ENCODE measurements around the gene NAPB. TPM values are rescaled to one million over a fixed set of nuclear protein-coding genes. Genes with fewer than 3 reads are reported as not detected.

The NAPB gene
- total RNA-seq, 1 experiment from 2014 or later, result 5.8 TPM

DNA sequence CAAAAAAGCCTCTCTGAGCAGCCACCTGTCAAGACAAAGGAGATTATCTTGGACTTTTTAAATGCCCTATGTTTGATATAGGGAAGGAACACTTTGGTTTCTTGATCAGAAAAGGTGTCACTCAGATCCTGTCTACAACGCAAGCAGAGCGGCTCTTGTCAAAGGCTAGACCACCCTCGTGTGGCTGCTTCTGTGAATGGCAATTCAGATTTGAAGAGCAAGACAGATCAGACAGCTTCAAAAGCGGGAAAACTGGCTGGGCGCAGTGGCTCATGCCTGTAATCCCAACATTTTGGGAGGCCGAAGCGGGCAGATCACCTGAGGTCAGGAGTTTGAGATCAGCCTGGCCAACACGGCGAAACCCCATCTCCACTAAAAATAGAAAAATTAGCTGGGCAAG lies 80.8 kb downstream of the NAPB start:
- POLR2A ChIA-PET, result interaction anchor here (0.6 to 1.0 kb wide), 2 partner anchors 9 to 12 kb away, joined by 4 to 6 read pairs; no protein-coding TSS in a partner anchor
- Histone ChIP-seq H3K36me3 (ENCODE audit: control insufficient read depth, insufficient read depth, low read length) (no peaks in the 10 kb centered on the region), H3K27me3 (ENCODE audit: control insufficient read depth, insufficient read depth, low read length) (no peaks in the 10 kb centered on the region), H3K4me1 (ENCODE audit: control insufficient read depth, insufficient read depth, low read length) (no peaks in the 10 kb centered on the region), H3K9me3 (ENCODE audit: control insufficient read depth, insufficient read depth, low read depth, low read length) (no peaks in the 10 kb centered on the region), H3K4me3 (ENCODE audit: low read depth in 2 of 2, low read length in 2 of 2) (no peak overlapping the region), H3K27ac (ENCODE audit: low read length) (no peak overlapping the region)
- peak; percentile 43 for DNase-seq (ENCODE audit: low read depth, low spot score)
- BruUV-seq (replicated peaks), result no TSS peak
- TF ChIP-seq, protein P1, sequence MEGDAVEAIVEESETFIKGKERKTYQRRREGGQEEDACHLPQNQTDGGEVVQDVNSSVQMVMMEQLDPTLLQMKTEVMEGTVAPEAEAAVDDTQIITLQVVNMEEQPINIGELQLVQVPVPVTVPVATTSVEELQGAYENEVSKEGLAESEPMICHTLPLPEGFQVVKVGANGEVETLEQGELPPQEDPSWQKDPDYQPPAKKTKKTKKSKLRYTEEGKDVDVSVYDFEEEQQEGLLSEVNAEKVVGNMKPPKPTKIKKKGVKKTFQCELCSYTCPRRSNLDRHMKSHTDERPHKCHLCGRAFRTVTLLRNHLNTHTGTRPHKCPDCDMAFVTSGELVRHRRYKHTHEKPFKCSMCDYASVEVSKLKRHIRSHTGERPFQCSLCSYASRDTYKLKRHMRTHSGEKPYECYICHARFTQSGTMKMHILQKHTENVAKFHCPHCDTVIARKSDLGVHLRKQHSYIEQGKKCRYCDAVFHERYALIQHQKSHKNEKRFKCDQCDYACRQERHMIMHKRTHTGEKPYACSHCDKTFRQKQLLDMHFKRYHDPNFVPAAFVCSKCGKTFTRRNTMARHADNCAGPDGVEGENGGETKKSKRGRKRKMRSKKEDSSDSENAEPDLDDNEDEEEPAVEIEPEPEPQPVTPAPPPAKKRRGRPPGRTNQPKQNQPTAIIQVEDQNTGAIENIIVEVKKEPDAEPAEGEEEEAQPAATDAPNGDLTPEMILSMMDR (IDR thresholded peaks at IDR 0.05), result peak; percentile 80
- TF ChIP-seq, protein P2, sequence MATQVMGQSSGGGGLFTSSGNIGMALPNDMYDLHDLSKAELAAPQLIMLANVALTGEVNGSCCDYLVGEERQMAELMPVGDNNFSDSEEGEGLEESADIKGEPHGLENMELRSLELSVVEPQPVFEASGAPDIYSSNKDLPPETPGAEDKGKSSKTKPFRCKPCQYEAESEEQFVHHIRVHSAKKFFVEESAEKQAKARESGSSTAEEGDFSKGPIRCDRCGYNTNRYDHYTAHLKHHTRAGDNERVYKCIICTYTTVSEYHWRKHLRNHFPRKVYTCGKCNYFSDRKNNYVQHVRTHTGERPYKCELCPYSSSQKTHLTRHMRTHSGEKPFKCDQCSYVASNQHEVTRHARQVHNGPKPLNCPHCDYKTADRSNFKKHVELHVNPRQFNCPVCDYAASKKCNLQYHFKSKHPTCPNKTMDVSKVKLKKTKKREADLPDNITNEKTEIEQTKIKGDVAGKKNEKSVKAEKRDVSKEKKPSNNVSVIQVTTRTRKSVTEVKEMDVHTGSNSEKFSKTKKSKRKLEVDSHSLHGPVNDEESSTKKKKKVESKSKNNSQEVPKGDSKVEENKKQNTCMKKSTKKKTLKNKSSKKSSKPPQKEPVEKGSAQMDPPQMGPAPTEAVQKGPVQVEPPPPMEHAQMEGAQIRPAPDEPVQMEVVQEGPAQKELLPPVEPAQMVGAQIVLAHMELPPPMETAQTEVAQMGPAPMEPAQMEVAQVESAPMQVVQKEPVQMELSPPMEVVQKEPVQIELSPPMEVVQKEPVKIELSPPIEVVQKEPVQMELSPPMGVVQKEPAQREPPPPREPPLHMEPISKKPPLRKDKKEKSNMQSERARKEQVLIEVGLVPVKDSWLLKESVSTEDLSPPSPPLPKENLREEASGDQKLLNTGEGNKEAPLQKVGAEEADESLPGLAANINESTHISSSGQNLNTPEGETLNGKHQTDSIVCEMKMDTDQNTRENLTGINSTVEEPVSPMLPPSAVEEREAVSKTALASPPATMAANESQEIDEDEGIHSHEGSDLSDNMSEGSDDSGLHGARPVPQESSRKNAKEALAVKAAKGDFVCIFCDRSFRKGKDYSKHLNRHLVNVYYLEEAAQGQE (IDR thresholded peaks at IDR 0.05; ENCODE audit: insufficient read depth in 1 of 2, low read depth in 2 of 2, low read length in 1 of 2), result no peak
- ATAC-seq, result peak; percentile 94
- CTCF ChIA-PET, result interaction anchor here (0.8 to 1.7 kb wide), 4 partner anchors 9 to 649 kb away, joined by 3 to 20 read pairs (median 3); no protein-coding TSS in a partner anchor
- in situ Hi-C loops (cut with HindIII; ENCODE audit: low pct_unique_long_range_greater_than_20kb, low sequenced_read_pairs), result no loop called here
- intact Hi-C loops (cut with micrococcal nuclease; ENCODE audit: unreplicated experiment), result loop anchor here (1.0 to 10.0 kb wide), 3 partner anchors 86 to 1006 kb away; no protein-coding TSS in a partner anchor

DNA sequence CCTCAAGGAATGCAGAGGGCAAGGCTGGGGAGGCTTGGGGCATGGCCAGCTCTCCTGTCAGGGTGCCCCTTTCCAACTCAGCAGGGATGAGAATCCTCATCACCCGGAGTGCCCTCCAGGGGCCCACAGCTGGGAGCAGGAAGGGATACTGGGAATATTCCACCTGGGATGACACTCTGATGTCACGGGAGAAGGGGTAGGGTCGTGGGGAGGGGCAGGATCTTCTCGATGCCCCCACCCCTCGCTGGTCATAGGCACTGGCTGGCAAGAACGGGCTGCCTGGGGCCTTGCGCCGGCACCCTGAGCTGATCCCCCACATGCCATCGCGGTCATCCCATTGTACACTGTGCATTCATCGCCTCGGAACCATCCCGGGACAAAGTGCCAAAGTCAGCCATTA lies 81.3 kb downstream of the NAPB start:
- DNase-seq (ENCODE audit: low read depth, low spot score), result no peak
- Histone ChIP-seq H3K36me3 (ENCODE audit: control insufficient read depth, insufficient read depth, low read length) (no peaks in the 10 kb centered on the region), H3K27ac (ENCODE audit: low read length) (no peak overlapping the region), H3K4me3 (ENCODE audit: low read depth in 2 of 2, low read length in 2 of 2) (no peak overlapping the region), H3K27me3 (ENCODE audit: control insufficient read depth, insufficient read depth, low read length) (no peaks in the 10 kb centered on the region), H3K4me1 (ENCODE audit: control insufficient read depth, insufficient read depth, low read length) (no peaks in the 10 kb centered on the region), H3K9me3 (ENCODE audit: control insufficient read depth, insufficient read depth, low read depth, low read length) (no peaks in the 10 kb centered on the region)
- in situ Hi-C loops (cut with HindIII; ENCODE audit: low pct_unique_long_range_greater_than_20kb, low sequenced_read_pairs) (no loop called here), intact Hi-C loops (cut with micrococcal nuclease; ENCODE audit: unreplicated experiment) (loop anchor here (1.0 to 10.0 kb wide), 4 partner anchors 85 to 1005 kb away; no protein-coding TSS in a partner anchor)
- ChIA-PET CTCF (interaction anchor here (0.8 to 1.7 kb wide), 4 partner anchors 10 to 648 kb away, joined by 3 to 20 read pairs (median 3); no protein-coding TSS in a partner anchor), POLR2A (interaction anchor here (1.0 kb wide), 1 partner anchor 10 kb away, joined by 4 read pairs; no protein-coding TSS in a partner anchor)
- TF ChIP-seq, protein P1 (IDR thresholded peaks at IDR 0.05), result no peak
- TF ChIP-seq SIN3A (IDR thresholded peaks at IDR 0.05; ENCODE audit: borderline replicate concordance, insufficient read depth, low read depth, low read length) (no peak), POLR2AphosphoS5 (IDR thresholded peaks at IDR 0.05; ENCODE audit: low read depth, low read length) (no peak), TCF7L2 (IDR thresholded peaks at IDR 0.05; ENCODE audit: low read depth, low read length) (no peak)
- TF ChIP-seq, protein P2 (IDR thresholded peaks at IDR 0.05; ENCODE audit: insufficient read depth in 1 of 2, low read depth in 2 of 2, low read length in 1 of 2), result no peak
- BruUV-seq (replicated peaks), result no TSS peak
- no peak for ATAC-seq
